GM19099 (cell line): ENCODE results near the gene CENPO.

ENCODE experiments used
- POLR2A ChIP-seq: IDR thresholded peaks from 3 replicates; pipeline ENCODE4 v1.6.1; 2011; ENCODE audit warnings: low read depth; ENCODE audit not compliant: insufficient read length; ENCODE audit errors: extremely low read depth

Gene CENPO

GRCh38 chr2:24827321-24828237 lies 34.4 kb downstream of the CENPO start:
- TF ChIP-seq POLR2A: no peak

DNA sequence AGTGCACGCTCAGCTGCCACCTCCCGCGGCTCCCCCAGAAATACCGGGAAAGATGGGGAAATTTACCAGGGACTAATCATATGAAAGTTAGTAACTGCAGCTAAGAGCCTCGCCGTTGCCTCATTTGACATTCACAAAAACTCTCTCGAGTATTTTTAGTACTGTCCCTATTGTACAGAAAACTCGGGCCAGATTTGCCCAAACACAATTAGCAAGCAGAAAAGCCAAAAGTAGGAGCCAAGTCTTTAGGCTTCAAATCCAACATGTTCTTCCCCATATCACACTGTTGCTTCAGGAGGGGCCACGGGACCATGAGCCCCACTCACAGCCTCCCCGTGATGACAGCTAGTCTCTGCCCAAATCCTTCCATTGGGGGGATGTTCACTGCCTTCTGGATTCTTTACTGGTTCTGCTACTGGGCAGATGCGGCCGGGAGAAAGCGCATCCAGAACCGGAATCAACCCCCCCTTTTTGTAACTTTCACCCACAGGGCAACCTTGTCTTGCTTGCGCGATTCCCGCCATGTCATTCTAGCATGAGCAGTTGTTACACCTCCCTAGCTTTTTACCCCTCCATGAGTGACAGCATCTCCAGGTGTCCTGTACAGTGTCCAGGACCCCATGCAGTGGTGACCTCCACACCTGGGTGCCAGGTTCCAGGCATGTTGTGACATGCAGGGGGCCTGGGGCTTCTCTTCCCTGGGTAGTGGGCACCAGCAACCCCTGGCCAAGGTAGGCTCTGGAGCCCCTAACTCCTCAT lies 35.2 kb downstream of the CENPO start:
- no peak for TF ChIP-seq POLR2A

- no peak for TF ChIP-seq POLR2A
Measured at GRCh38 chr2:24830351-24830750, 37.1 kb downstream of the CENPO start.

DNA sequence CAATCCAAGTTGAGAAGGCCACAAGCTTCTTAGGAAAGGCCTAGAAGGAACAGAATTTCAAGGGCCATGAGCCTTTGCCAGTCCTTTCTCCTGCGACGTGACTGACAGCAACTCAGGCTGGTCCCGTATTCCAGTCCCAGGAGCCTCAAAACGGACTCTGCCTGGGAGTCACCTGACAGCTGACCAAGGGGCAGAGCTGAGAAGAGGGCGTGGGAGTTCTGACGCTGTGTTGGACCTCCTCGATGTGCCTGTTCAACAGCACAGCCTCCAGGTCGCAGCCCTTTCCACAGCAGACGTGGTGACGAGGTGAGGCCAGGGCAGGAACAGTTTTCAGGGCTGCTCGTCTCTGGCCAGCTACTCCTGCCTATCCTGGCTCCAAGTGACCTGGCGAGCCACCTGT lies 37.6 kb downstream of the CENPO start:
- no peak for TF ChIP-seq POLR2A

DNA sequence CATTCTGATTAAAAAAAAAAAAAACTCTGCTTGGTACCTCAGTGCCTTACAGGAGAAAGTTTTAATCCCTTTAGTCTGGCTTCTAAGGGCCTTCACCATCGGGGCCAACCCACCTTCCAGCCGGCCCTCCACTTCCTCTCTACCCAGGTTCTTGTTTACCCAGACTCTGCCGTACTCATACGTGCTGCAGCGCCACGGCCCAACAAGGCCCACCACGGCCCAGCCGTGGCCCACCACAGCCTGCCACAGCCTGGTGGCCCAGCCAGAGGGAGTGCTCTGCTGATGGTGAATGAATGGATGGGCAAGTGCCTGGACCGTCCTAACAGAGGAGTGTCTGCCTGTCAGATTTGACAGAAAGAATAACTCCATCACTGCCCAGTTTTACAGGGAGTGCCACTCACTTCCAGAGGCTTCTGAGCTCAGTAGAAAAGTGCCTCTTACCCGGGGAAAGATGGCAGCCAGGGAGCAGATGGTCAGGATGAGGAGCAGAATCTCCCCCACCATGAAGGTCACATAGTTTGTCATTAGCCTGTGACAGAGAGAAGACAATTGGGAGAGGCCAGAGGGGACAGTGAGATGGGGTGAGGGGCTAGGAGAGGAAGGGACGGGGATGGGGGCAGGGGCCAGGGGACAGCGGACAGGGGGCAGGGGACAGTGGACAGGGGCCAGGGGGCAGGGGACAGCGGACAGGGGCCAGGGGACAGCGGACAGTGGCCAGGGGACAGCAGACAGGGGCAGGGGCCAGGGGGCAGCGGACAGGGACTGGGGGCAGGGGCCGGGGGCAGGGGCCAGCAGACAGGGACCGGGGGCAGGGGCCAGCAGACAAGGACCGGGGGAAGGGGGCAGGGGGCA lies 38.2 kb downstream of the CENPO start:
- no peak for TF ChIP-seq POLR2A

DNA sequence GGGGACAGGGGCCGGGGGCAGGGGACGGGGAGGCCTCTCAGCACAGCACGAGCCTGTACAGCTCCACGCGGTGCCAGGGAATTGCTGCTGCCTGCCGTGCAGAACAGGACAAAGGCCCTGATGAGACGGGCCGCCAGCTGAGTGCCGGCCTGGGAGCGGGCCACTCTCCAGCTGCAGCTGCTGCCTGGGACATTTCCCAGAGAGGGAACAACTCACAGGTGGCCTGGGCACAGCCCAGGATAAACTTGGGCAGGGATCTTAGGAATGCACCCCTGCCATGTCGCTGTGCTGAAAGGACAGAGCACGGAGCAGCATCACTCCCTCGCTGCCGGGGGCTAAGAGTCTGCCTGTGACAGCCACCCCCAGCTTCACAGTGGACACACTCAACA lies 38.8 kb downstream of the CENPO start:
- TF ChIP-seq POLR2A: no peak

DNA sequence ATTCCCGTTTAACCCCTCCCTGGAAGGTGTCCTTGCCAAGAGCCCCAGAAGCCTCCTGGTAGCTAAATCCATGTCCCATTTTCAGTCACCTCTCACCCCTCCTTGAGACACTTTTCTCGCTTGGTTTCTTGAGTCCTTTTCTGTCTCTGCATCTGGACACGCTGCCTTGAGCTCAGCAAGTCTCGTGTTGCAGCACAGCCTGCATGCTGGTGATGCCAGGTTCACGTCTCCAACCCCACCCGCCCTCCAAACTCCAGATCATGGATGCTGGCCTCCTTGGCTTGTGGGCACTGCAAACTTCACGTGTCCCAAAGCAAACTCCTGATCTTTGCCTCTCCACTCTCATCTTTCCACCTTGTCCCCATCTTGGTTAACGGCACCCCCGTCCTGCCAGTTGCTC lies 39.3 kb downstream of the CENPO start:
- no peak for TF ChIP-seq POLR2A

DNA sequence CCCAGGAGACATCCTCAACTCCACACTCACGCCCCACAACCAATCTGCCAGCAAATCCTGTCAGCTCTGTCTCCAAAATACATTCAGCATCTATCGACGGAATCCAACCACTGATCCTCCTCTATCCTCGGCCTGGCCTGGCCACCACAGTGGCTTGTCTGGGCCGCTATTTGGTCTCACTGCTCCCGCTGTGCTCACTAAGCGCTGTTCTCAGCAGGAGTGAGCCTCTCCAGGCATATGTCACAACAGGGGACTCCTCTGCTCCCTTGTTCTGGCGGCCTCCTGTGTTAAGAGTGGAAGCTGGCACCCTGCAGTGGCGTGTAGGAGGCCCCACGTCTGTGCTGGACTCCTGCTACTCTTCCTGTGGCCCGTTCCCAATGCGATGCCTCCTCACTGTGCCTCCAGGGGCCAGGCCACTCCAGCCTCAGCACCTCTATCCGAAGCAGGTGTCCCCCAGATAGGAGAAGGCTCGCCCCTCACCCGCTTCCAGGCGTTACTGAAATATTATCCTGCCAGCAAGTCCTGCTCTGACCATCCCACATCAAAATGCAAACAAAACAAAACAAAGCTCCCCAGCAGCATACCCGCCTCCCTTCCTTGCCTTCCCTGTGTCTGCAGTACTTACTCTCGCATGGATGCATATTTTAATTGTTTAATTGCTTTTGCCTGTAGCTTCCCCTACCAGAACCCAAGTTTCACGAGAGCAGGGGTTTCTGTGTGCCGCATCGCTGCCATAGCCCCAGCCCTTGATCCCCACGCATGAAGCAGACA lies 39.9 kb downstream of the CENPO start:
- no peak for TF ChIP-seq POLR2A

DNA sequence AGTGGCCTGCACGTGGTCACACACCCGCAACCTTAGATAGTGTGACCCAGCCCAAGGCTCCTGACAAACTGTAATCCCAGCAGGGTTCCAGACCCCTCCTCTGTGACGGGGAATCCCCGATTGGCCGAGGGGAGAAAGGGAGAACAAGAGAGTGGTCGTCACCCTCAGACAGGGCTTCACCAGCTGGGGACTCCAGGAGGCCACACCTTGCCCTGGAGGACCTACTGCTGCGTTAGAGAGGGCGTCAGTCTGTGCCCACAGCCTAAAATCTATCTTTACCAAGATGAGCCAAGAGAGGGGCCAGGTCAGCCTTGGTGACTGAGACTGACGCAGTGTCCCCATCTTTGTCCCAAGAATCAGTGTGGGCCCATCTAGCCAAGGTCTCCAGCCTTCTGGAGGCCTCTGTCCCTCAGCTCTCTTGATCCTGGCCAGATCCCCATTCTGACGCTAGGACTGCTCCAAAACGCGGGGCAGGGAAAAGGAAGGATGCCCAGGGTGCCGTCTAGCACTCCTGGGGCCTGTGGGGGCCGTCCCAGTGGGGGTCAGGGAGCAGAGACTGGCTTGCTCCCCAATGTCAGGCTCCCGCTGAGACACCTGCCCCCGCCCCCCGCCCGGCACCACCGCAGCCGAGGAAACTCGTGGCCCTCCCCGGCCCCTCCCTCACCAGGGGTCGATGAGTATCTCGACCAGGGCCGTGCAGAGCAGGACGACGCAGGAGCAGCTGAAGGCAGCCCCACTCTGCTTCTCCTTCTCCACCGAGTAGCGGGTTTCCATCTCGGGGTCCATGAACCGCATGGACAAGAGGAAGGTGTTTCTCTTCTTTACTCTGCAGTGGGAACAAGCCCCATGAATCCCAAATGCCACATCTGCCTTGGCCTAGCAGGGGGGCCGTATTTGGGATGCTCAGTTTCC lies 40.9 kb downstream of the CENPO start:
- no peak for TF ChIP-seq POLR2A

DNA sequence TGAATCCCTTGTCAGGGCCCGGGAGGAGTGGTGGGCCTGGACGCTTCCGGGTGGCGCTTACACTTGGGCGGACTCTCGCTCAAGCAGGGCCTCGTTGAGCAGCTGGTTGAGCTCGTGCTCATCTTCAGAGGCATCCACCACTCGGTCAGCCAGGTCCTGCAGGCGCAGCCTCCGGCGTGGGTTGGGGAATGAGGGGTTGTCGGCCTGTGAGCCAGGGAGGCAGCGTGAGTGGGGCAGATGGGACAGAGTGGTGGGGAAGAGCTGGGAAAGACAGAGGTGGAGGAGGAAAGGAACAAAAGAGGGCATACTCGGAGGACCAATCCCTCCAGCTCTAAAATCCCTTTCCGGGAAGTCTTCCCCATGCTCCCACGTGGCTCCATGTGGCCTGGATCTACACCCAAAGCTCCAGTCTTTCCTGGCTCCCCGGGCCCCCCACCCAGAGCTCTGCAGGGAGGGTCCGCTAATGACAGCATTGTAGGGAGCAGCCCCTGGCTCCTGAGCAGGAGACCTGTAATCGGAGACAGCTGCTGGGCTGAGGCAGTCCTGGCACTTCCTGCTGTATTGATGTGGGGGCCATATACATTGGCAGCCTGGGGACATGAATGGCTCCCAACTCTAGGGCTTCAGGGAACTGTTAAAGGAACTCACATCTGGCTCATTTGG lies 41.6 kb downstream of the CENPO start:
- no peak for TF ChIP-seq POLR2A

DNA sequence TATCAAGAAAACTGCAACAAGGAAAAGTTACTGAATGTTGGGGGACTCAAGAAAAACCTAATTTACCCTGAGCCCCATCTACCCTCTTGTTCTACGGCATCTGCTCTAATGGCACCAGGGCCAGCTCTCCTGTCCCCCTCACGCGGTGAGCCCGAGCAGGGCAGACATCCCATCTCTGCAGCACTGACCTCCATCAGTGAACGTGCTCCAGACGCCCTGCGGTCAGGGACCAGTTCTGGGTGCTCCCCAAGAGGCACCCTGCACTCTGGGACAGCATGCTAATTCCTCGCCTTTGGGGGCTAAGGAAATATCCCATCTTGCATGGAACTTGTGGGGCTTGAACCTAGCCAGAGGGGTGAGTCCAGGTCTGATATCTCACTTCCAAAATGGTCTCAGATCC lies 43.0 kb downstream of the CENPO start:
- TF ChIP-seq POLR2A: no peak

DNA sequence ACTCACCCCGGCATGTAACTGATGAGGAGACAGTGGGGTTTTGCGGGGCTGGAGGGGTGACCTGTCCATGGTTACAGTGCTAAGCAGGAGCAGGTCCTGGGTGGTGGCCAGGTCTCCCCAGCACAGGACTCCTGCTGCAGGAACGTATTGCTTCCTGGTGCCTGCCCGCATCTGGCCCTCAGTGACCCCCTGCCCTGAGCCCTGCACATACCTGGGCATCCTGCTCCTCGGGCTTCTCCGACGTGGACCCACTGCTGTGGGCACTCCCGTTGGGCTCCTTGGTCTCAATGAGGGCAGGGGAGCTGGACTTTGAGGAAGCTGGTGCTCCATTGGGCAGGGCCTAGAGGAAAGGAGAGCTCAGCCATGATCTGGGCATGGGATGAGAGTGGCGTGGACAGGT lies 43.5 kb downstream of the CENPO start:
- TF ChIP-seq POLR2A: no peak

GRCh38 chr2:24837996-24838513 lies 44.8 kb downstream of the CENPO start:
- no peak for TF ChIP-seq POLR2A
